HG03520 (cell line): ENCODE measurements around the gene HCRT.
"Not testable (repeated sequence)": the region's sequence is repeated elsewhere in the genome, so short reads cannot be mapped to it uniquely, and the experiment has no call there.

Source experiments
- ATAC-seq: cut with Tn5 transposase; IDR thresholded peaks from one replicate; pipeline ENCODE4 v1.9.1; 2021; ENCODE audit warnings: mild to moderate bottlenecking, moderate library complexity; ENCODE audit not compliant: unreplicated experiment

Gene HCRT

GRCh38 chr17:42180411-42180921 lies 4.8 kb downstream of the HCRT start:
- no peak for ATAC-seq

GRCh38 chr17:42179911-42180410 lies 5.3 kb downstream of the HCRT start:
- ATAC-seq, result no peak

GRCh38 chr17:42179335-42179734 lies 5.9 kb downstream of the HCRT start:
- ATAC-seq, result no peak

GRCh38 chr17:42178817-42179216 lies 6.4 kb downstream of the HCRT start:
- no peak for ATAC-seq

- no peak for ATAC-seq
Observed at GRCh38 chr17:42177684-42178083, 7.6 kb downstream of the HCRT start.

GRCh38 chr17:42174126-42174783 lies 11.0 kb downstream of the HCRT start:
- ATAC-seq, result no peak

GRCh38 chr17:42171831-42172230 lies 13.4 kb downstream of the HCRT start:
- ATAC-seq, result no peak

- no peak for ATAC-seq
Observed at GRCh38 chr17:42169351-42169750, 15.9 kb downstream of the HCRT start.

- ATAC-seq, result no peak
Observed at GRCh38 chr17:42167807-42168206, 17.4 kb downstream of the HCRT start.

GRCh38 chr17:42166196-42166763 lies 19.0 kb downstream of the HCRT start:
- ATAC-seq, result no peak

- ATAC-seq, result no peak
Observed at GRCh38 chr17:42165751-42166150, 19.5 kb downstream of the HCRT start.

- ATAC-seq, result no peak
Observed at GRCh38 chr17:42163696-42164407, 21.4 kb downstream of the HCRT start.

GRCh38 chr17:42163113-42163512 lies 22.1 kb downstream of the HCRT start:
- ATAC-seq, result no peak

- ATAC-seq, result no peak
Observed at GRCh38 chr17:42160531-42160910, 24.7 kb downstream of the HCRT start.

- no peak for ATAC-seq
Observed at GRCh38 chr17:42159796-42160530, 25.3 kb downstream of the HCRT start.

- ATAC-seq, result no peak
Observed at GRCh38 chr17:42155614-42156045, 29.6 kb downstream of the HCRT start.

GRCh38 chr17:42153919-42154742 lies 31.1 kb downstream of the HCRT start:
- ATAC-seq, result no peak

GRCh38 chr17:42146911-42147607 lies 38.2 kb downstream of the HCRT start:
- ATAC-seq, result no peak

- ATAC-seq, result not testable (repeated sequence)
Observed at GRCh38 chr17:42143138-42143537, 42.1 kb downstream of the HCRT start.
